HepG2 (cell line): ENCODE results near the gene ZBTB43. TPM values are rescaled to one million over a fixed set of nuclear protein-coding genes. Genes with fewer than 3 reads are reported as not detected.

Experiments
- ASH2L ChIP-seq: fragments of 300-600, 200-600 bp; sonication (generic); IDR thresholded peaks from 2 replicates; pipeline ENCODE4 v1.7.0; 2017; ENCODE audit warnings: low read depth, mild to moderate bottlenecking, moderate library complexity, mixed read lengths, low read length; ENCODE audit not compliant: insufficient read length
- ATF5 ChIP-seq: sonication (generic); formaldehyde crosslinking; IDR thresholded peaks from 2 replicates; pipeline ENCODE4 v1.4.0; 2020; ENCODE audit warnings: mild to moderate bottlenecking, low read depth, missing genetic modification reagents
- E2F5 ChIP-seq: sonication (generic); formaldehyde crosslinking; conservative IDR thresholded peaks from 2 replicates; pipeline ENCODE4 v1.4.0; 2020; ENCODE audit warnings: missing genetic modification reagents
- ELF3 ChIP-seq: IDR thresholded peaks from 2 replicates; pipeline ENCODE4 v1.6.1; 2016; ENCODE audit warnings: missing genetic modification reagents, missing compliant biosample characterization
- FOXK1 ChIP-seq: sonication (generic); formaldehyde crosslinking; IDR thresholded peaks from 2 replicates; pipeline ENCODE4 v1.4.0; 2020; ENCODE audit warnings: low read depth, missing genetic modification reagents, borderline replicate concordance
- GATAD2A ChIP-seq: IDR thresholded peaks from 2 replicates; pipeline ENCODE4 v1.6.1; 2016
- HMGXB4 ChIP-seq, 2 experiments: sonication (generic) in 1 of 2; formaldehyde crosslinking in 1 of 2; IDR thresholded peaks; 2 replicates each; pipeline versions ENCODE4 v1.4.0 to v1.6.1; 2018 to 2020; ENCODE audit warnings: missing genetic modification reagents in 2 of 2, borderline replicate concordance in 1 of 2, low read depth in 1 of 2, mild to moderate bottlenecking in 1 of 2, missing biosample characterization in 1 of 2
- HNRNPLL ChIP-seq: fragments of 200-400 bp; formaldehyde crosslinking; IDR thresholded peaks from 2 replicates; pipeline ENCODE4 v1.6.1; 2017; ENCODE audit warnings: mild to moderate bottlenecking, low read depth, low read length; ENCODE audit not compliant: poor library complexity, severe bottlenecking
- HOXA3 ChIP-seq: sonication (generic); formaldehyde crosslinking; IDR thresholded peaks from 2 replicates; pipeline ENCODE4 v1.5.0; 2020; ENCODE audit warnings: missing genetic modification reagents
- KLF16 ChIP-seq, 2 experiments: sonication (generic) in 1 of 2; formaldehyde crosslinking in 1 of 2; IDR thresholded peaks; 2 replicates each; pipeline versions ENCODE4 v1.6.1 to v1.8.0; 2016 to 2023; ENCODE audit warnings: missing genetic modification reagents in 2 of 2, missing compliant biosample characterization in 1 of 2
- KMT2B ChIP-seq: IDR thresholded peaks from 2 replicates; pipeline ENCODE4 v1.6.1; 2016; ENCODE audit warnings: missing genetic modification reagents, missing compliant biosample characterization
- NFYC ChIP-seq: IDR thresholded peaks from 2 replicates; pipeline ENCODE4 v1.6.1; 2016; ENCODE audit warnings: missing genetic modification reagents, missing compliant biosample characterization
- NR2C2 ChIP-seq: sonication (generic); formaldehyde crosslinking; IDR thresholded peaks from 2 replicates; pipeline ENCODE4 v1.4.0; 2020; ENCODE audit warnings: missing genetic modification reagents, mild to moderate bottlenecking, moderate library complexity, borderline replicate concordance
- RXRA ChIP-seq: sonication (generic); formaldehyde crosslinking; IDR thresholded peaks from 2 replicates; pipeline ENCODE4 v1.5.1; 2020; ENCODE audit warnings: missing genetic modification reagents
- YEATS4 ChIP-seq: sonication (generic); formaldehyde crosslinking; IDR thresholded peaks from 2 replicates; pipeline ENCODE4 v1.4.0; 2020; ENCODE audit warnings: missing genetic modification reagents, borderline replicate concordance
- ZBTB7A ChIP-seq: sonication (generic); formaldehyde crosslinking; IDR thresholded peaks from 2 replicates; pipeline ENCODE4 v1.8.0; 2022; ENCODE audit warnings: mild to moderate bottlenecking, missing genetic modification reagents
- ZFY ChIP-seq: sonication (generic); formaldehyde crosslinking; IDR thresholded peaks from 2 replicates; pipeline ENCODE4 v1.4.0; 2020; ENCODE audit warnings: missing genetic modification reagents
- ZNF142 ChIP-seq: sonication (generic); formaldehyde crosslinking; IDR thresholded peaks from 2 replicates; pipeline ENCODE4 v1.4.0; 2020; ENCODE audit warnings: missing genetic modification reagents
- ZSCAN25 ChIP-seq: sonication (generic); formaldehyde crosslinking; IDR thresholded peaks from 2 replicates; pipeline ENCODE4 v1.8.0; 2022; ENCODE audit warnings: mild to moderate bottlenecking, missing genetic modification reagents
- polyA plus RNA-seq, 8 experiments: library from polyadenylated mRNA; depleted of rRNA in 3 of 8; stranded (reverse) in 7 of 8; unstranded in 1 of 8; fragments of >200 nt; fragmentation: Illumina TruSeq in 4 of 8; extraction: Trizol in 4 of 8; gene quantifications; 2 replicates each; pipeline versions ENCODE4 v1.2.1 to v1.2.3, GENCODE V29; 2011 to 2016; ENCODE audit warnings: low read depth in 4 of 8, missing spikeins in 1 of 8, mixed read lengths in 1 of 8; ENCODE audit not compliant: insufficient read depth in 1 of 8
- total RNA-seq, 5 experiments: library from RNA; depleted of rRNA; stranded (reverse); fragments of >200 nt; fragmentation: Illumina TruSeq; extraction: Trizol; gene quantifications; 2 replicates each; pipeline ENCODE4 v1.2.3, GENCODE V29; 2016; ENCODE audit warnings: low read depth in 1 of 5

The ZBTB43 gene
- total and polyA plus RNA-seq, 2 of the 13 experiments (the other 11 are each of a cell fraction or from before 2014, with no cell fraction given), result 7.1 to 31.4 TPM

GRCh38 chr9:126860077-126860756 is 55.4 kb downstream of the ZBTB43 start, which contains the start of gene ZBTB34 (continued):
- peak; percentile 19; the same call in 1 of the 2 replicates for TF ChIP-seq ZNF142 (CRISPR knock-in tag)
- peak; percentile 43; the same call in 1 of the 2 replicates for TF ChIP-seq GATAD2A (CRISPR knock-in tag)
- TF ChIP-seq ELF3 (CRISPR knock-in tag), result 0 out of 2 replicates have a peak, but pooled peaks have one; percentile 37
- TF ChIP-seq NFYC, result no peak
- peak; percentile 90 for TF ChIP-seq YEATS4 (CRISPR knock-in tag)
- peak; percentile 73 for TF ChIP-seq KMT2B
- TF ChIP-seq FOXK1, result peak; percentile 34; the same call in 1 of the 2 replicates
- TF ChIP-seq ZFY (CRISPR knock-in tag), result peak; percentile 50
- TF ChIP-seq E2F5 (CRISPR knock-in tag), result 0 out of 2 replicates have a peak, but pooled peaks have one; percentile 59
- peak; percentile 97 for TF ChIP-seq NR2C2 (CRISPR knock-in tag)
- TF ChIP-seq ZSCAN25 (CRISPR knock-in tag), result no peak
- TF ChIP-seq HMGXB4 (CRISPR knock-in tag; IDR thresholded peaks at IDR 0.05; ENCODE audit: borderline replicate concordance in 1 of 2, low read depth in 1 of 2), result peak; percentile 96 to 97
- TF ChIP-seq RXRA (CRISPR knock-in tag), result 0 out of 2 replicates have a peak, but pooled peaks have one; percentile 43
- TF ChIP-seq HNRNPLL, result no peak
- peak; percentile 32; the same call in 1 of the 2 replicates for TF ChIP-seq HOXA3 (CRISPR knock-in tag)
- TF ChIP-seq ASH2L, result peak; percentile 64
- peak; percentile 98 for TF ChIP-seq ZBTB7A
- 0 out of 2 replicates have a peak, but pooled peaks have one; percentile 36 for TF ChIP-seq ATF5 (CRISPR knock-in tag)
- TF ChIP-seq KLF16 (CRISPR knock-in tag; IDR thresholded peaks at IDR 0.05), result 0 out of 4 replicates have a peak, but pooled peaks of 1 of the 2 experiments have one; percentile 41
